WTC11 (cell line): ENCODE results near the gene INVS.

Experiments used
- ATF1 ChIP-seq: sonication (generic); formaldehyde crosslinking; IDR thresholded peaks from 2 replicates; pipeline ENCODE4 v1.8.1; 2023; ENCODE audit warnings: mild to moderate bottlenecking, moderate library complexity, missing genetic modification reagents
- CREM ChIP-seq: sonication (generic); formaldehyde crosslinking; IDR thresholded peaks from 2 replicates; pipeline ENCODE4 v1.8.1; 2022; ENCODE audit warnings: mild to moderate bottlenecking, missing genetic modification reagents, moderate library complexity
- CTCF ChIP-seq: fragments of 200-600 bp; IDR thresholded peaks from 2 replicates; pipeline ENCODE4 v1.8.0; 2022; ENCODE audit warnings: antibody characterized with exemption
- FOXJ3 ChIP-seq: sonication (generic); formaldehyde crosslinking; IDR thresholded peaks from 2 replicates; pipeline ENCODE4 v1.9.0; 2021; ENCODE audit warnings: missing genetic modification reagents, mild to moderate bottlenecking, borderline replicate concordance
- FOXK1 ChIP-seq: sonication (generic); formaldehyde crosslinking; IDR thresholded peaks from 2 replicates; pipeline ENCODE4 v1.8.0; 2022; ENCODE audit warnings: mild to moderate bottlenecking, moderate library complexity, missing genetic modification reagents
- KAT7 ChIP-seq: sonication (generic); formaldehyde crosslinking; IDR thresholded peaks from 2 replicates; pipeline ENCODE4 v1.8.1; 2023; ENCODE audit warnings: missing genetic modification reagents, mild to moderate bottlenecking, borderline replicate concordance
- SMAD3 ChIP-seq: sonication (generic); formaldehyde crosslinking; IDR thresholded peaks from 2 replicates; pipeline ENCODE4 v1.8.0; 2022; ENCODE audit warnings: missing genetic modification reagents, mild to moderate bottlenecking, borderline replicate concordance
- TCF7 ChIP-seq: sonication (generic); formaldehyde crosslinking; IDR thresholded peaks from 2 replicates; pipeline ENCODE4 v1.8.0; 2022; ENCODE audit warnings: mild to moderate bottlenecking, low read depth, missing genetic modification reagents, moderate library complexity
- TEAD1 ChIP-seq: sonication (generic); formaldehyde crosslinking; IDR thresholded peaks from 2 replicates; pipeline ENCODE4 v1.8.0; 2022; ENCODE audit warnings: mild to moderate bottlenecking, missing genetic modification reagents
- USF2 ChIP-seq: sonication (generic); formaldehyde crosslinking; IDR thresholded peaks from 2 replicates; pipeline ENCODE4 v1.8.1; 2023; ENCODE audit warnings: mild to moderate bottlenecking, missing genetic modification reagents, moderate library complexity
- ZBTB43 ChIP-seq: sonication (generic); formaldehyde crosslinking; IDR thresholded peaks from 2 replicates; pipeline ENCODE4 v1.8.1; 2023; ENCODE audit warnings: mild to moderate bottlenecking, missing genetic modification reagents
- ZNF138 ChIP-seq: sonication (generic); formaldehyde crosslinking; conservative IDR thresholded peaks from 2 replicates; pipeline ENCODE4 v1.8.1; 2022; ENCODE audit warnings: mild to moderate bottlenecking, moderate library complexity, missing genetic modification reagents
- TF ChIP-seq, protein P1 (sequence below): sonication (generic); formaldehyde crosslinking; IDR thresholded peaks from 2 replicates; pipeline ENCODE4 v1.8.0; 2023; ENCODE audit warnings: mild to moderate bottlenecking, missing genetic modification reagents
- TF ChIP-seq, protein P2 (sequence below): sonication (generic); formaldehyde crosslinking; IDR thresholded peaks from 2 replicates; pipeline ENCODE4 v1.8.0; 2022; ENCODE audit warnings: mild to moderate bottlenecking, missing genetic modification reagents

DNA sequence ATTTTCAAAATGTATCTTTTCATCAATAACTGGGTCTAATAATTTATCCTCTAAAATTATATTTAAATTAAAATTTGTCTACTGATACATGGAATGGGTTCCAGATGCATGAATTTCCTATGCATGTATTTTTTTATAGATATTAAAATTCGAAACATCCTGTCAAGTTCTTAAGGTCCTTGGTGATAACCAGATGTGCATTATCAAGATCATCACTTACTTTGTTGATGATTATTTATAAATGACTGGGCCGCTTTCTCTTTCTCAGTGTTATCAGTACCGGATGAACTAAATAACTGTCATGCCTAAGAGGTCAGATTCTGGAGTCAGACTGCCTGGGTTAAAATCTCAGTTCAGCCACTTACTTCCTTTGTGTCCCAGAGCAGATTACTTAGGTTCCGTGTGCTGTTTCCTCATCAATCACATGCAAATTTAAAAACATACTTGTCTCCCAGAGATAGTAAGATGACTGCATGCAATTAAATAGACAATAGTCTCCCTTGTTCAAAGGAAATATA is 129.4 kb downstream of the INVS start:
- TF ChIP-seq FOXK1, result no peak
- TF ChIP-seq CTCF, result no peak
- TF ChIP-seq, protein P1, sequence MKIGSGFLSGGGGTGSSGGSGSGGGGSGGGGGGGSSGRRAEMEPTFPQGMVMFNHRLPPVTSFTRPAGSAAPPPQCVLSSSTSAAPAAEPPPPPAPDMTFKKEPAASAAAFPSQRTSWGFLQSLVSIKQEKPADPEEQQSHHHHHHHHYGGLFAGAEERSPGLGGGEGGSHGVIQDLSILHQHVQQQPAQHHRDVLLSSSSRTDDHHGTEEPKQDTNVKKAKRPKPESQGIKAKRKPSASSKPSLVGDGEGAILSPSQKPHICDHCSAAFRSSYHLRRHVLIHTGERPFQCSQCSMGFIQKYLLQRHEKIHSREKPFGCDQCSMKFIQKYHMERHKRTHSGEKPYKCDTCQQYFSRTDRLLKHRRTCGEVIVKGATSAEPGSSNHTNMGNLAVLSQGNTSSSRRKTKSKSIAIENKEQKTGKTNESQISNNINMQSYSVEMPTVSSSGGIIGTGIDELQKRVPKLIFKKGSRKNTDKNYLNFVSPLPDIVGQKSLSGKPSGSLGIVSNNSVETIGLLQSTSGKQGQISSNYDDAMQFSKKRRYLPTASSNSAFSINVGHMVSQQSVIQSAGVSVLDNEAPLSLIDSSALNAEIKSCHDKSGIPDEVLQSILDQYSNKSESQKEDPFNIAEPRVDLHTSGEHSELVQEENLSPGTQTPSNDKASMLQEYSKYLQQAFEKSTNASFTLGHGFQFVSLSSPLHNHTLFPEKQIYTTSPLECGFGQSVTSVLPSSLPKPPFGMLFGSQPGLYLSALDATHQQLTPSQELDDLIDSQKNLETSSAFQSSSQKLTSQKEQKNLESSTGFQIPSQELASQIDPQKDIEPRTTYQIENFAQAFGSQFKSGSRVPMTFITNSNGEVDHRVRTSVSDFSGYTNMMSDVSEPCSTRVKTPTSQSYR (CRISPR knock-in tag), result no peak
- no peak for TF ChIP-seq KAT7 (CRISPR knock-in tag)
- no peak for TF ChIP-seq SMAD3 (CRISPR knock-in tag)
- no peak for TF ChIP-seq USF2
- TF ChIP-seq, protein P2, sequence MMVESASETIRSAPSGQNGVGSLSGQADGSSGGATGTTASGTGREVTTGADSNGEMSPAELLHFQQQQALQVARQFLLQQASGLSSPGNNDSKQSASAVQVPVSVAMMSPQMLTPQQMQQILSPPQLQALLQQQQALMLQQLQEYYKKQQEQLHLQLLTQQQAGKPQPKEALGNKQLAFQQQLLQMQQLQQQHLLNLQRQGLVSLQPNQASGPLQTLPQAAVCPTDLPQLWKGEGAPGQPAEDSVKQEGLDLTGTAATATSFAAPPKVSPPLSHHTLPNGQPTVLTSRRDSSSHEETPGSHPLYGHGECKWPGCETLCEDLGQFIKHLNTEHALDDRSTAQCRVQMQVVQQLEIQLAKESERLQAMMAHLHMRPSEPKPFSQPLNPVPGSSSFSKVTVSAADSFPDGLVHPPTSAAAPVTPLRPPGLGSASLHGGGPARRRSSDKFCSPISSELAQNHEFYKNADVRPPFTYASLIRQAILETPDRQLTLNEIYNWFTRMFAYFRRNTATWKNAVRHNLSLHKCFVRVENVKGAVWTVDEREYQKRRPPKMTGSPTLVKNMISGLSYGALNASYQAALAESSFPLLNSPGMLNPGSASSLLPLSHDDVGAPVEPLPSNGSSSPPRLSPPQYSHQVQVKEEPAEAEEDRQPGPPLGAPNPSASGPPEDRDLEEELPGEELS (CRISPR knock-in tag), result no peak
- no peak for TF ChIP-seq TEAD1 (CRISPR knock-in tag)
- no peak for TF ChIP-seq CREM
- no peak for TF ChIP-seq FOXJ3 (CRISPR knock-in tag)
- TF ChIP-seq ATF1 (CRISPR knock-in tag), result no peak
- no peak for TF ChIP-seq ZBTB43 (CRISPR knock-in tag)
- TF ChIP-seq ZNF138 (CRISPR knock-in tag), result no peak
- TF ChIP-seq TCF7 (CRISPR knock-in tag), result no peak
